LoVo (cell line): Measurements from ENCODE around the gene HNRNPA0.

ENCODE experiments used
- DNase-seq: peaks from one replicate; pipeline ENCODE4 v3.0.0-alpha.2; 2016; ENCODE audit warnings: low spot score

The HNRNPA0 gene

DNA sequence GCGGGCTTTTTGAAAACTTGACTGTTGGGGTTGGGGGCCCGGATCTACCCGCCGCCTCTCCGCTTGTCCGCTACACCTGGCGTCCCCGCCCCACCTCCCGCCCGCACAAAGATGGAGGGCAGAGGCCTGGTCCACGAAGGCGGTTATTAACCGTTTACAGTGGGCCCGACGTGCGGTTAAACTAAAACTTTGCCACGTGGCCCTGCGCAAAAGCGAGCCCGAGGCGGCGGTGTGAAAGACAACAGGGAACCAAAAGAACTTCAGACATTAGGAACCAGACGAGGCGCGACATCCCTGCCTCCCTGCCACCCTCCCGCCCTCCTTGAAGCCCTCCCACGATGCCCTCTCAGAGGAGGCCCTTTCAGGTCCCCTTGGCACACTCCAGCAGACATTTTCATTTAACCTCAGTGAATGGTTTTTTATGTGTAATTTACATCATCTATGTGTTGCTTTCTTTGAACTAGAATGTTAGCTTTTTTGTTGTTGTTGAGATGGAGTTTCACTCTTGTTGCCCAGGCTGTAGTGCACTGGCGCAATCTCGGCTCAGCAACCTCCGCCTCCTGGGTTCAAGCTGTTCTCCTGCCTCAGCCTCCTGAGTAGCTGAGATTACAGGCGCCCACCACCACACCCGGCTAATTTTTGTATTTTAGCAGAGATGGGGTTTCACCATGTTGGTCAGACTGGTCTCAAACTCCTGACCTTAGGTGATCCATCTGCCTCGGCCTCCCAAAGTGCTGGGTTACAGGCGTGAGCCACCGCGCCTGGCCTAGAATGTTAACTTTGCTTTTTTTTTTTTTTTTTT, 999 bp upstream of the HNRNPA0 start:
- DNase-seq: no peak

- DNase-seq: no peak
Observed at GRCh38 chr5:137753691-137754187, 424 bp downstream of the HNRNPA0 start.

GRCh38 chr5:137752905-137753690, 1.1 kb downstream of the HNRNPA0 start:
- DNase-seq: peak; percentile 9

DNA sequence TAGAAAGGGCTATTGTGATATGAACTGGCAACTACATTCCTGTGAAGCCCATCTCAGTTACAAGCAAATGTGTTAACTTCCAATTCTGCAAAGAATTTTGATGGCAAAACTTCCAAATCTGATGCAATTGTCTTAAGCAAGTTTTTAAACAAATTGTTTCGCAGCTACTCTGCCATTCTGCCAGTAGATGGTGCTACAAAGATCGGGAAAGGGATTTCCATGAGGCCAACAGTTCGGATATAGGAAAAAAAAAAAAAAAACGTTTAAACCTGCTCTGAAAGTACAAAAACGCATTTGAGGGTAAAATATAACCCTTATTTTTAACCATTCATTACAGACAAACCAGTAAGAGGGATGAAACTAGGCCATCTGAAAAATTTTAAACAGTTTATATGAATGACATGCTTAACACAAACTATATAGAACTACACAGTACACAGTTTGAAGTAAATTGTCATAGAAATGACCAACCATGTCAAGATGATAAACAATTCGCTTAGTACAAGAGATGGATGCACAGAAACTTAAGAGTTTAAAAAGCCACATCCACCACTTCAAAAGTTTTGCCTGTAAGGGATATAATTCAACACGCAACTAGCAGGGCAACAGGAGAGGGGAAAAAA, 2.2 kb downstream of the HNRNPA0 start:
- DNase-seq: peak; percentile 69

DNA sequence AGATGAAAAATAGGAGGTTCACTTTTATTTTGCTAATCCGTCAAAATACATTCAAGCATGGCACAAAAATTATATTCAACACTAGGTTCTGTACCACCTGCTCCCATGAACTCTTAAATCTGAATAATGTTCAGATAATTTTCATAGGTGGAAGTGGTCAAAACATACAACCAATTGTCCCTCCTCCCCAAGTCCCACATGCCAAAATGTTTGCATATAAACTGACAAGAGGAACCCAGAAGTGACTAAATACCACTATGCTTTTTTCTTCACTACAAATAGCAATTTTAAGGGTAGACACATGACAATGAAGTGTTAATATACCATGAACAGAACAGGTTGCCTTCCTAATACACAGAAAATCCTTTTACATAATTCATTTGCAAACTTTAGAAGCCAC, 3.7 kb downstream of the HNRNPA0 start:
- DNase-seq: no peak

DNA sequence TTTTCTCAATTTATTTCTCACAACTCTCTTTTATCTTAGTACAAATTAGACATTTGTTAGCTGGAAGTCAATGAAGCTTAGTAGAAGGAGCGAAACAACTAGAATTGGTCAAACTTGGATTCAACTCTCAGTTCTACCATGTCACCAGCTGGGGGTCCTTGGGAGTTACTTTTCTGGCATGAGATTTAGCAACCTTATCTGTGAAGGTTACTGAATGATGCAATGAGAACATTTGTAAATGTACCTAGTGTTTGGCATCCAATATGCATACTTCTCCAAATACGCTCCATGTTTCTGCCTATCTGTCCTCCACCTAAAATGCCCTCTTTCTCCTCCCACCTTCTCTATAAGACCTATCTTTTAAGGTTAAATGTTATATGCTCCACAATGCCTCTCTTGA, 6.3 kb downstream of the HNRNPA0 start:
- no peak for DNase-seq

GRCh38 chr5:137743031-137743640, 11.0 kb downstream of the HNRNPA0 start:
- peak; percentile 78 for DNase-seq

- no peak for DNase-seq
Observed at GRCh38 chr5:137741718-137742117, 12.4 kb downstream of the HNRNPA0 start.

DNA sequence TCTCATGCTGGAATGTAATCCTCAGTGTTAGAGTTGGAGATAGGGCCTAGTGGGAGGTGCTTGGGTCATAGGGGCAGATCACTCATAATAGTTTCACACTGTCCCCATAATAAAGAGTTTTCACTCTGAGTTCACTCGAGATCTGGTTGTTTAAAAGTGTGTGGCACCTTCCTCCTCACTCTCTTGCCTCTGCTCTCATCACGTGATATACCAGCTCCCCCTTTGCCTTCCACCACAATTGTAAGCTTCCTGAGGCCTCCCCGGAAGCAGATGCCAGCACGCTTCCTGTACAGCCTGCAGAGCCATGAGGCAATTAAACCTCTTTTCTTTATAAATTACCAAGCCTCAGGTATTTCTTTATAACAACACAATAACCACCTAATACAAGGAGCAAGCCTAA, 14.4 kb downstream of the HNRNPA0 start:
- no peak for DNase-seq

- no peak for DNase-seq
Observed at GRCh38 chr5:137738947-137739346, 15.2 kb downstream of the HNRNPA0 start.

DNA sequence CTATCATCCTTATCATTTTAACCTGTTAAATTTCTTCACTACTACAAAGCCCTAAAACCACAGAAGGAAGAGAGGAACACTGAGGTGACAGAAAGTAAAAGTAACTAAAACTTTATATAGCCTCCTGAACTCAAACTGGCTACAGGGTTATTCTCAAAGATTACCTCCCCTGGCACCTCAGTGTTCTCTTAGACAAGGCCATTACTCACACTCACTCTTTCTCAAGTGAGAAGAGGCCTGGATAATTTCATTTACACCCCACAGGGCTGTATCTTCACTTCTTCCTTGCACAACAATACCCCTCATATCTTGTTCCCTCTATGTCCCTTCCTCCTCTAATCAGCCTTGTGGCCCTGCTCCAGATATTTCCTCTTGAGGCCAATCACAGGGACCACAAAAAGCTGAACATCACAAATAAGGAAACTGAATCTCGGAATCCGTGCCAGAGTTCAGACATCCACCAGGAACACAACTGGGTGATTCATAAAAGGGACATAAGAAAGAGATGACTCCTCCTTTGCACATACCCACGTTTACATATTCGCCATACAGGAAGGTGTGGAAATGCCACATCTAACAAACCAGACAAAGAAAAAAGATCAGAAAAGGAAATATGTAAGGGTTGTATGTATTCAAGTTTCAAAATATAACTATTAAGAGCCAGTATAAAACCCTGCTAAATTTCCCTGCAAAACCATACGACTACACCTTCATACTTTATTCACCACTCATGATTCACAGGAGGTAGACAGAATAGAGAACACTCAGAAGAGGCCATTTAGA, 16.6 kb downstream of the HNRNPA0 start:
- DNase-seq: peak; percentile 3

DNA sequence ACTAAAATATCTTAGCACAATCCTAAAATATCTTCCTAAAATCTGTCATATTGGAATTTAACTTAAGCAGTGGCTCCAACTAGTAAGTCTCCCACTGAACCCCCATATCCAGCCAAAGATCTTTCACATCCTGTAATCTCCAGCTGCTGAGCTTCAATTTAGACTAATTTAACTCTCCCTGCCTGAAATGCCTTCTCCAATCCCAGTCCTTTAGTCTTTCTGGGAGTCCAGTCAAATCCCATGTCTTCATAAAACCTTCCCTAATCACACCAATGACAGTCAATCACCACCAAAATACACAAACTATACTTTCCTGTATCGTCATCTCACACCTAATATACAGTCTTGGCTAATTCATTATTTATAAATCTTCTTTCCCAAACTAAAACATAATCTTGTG, 17.7 kb downstream of the HNRNPA0 start:
- DNase-seq: no peak

- no peak for DNase-seq
Observed at GRCh38 chr5:137735555-137736284, 18.4 kb downstream of the HNRNPA0 start, which contains the start of gene KLHL3. Gene KLHL3, minus strand, starts transcription at chr5:137736089. Its CDS starts 443 bp downstream, at chr5:137735646.

- no peak for DNase-seq
Observed at GRCh38 chr5:137734962-137735554, 19.1 kb downstream of the HNRNPA0 start.

DNA sequence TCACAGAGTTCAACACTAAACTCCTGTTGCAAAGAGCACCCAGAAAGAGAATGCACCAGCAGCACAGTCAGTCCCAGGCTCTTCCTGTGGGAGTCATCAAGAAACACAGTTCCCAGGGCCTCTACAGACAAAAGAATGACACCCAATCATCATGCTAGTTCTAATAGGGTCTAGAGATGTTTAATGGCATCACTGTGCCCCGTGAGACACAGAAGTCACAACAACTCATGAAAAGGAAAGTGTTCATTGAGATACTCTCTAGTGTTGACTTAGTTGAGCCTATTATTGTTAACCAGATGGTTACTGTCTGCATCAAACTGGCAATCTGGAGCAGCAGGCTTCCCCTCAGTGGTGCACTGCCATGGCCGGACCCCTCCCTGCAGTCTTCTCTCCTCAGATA, 19.8 kb downstream of the HNRNPA0 start:
- no peak for DNase-seq

DNA sequence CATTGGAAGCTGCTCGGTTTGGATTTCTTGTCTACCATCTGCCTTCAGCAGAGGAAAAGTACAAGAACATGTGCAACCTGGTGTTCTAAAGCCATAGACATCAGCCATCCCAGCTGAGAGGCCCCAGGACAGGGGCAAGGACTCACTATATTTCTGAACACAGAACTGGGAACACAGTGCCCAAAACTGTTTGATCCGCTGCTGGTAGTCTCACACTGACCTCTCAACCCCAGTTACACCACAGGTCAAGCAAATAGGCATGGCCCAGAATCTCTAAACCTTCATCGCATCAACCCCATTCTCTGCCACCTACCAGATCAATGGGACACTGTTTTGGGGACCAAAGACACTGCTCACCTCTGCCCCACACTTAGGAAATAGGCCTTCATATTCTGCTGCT, 20.2 kb downstream of the HNRNPA0 start:
- no peak for DNase-seq

DNA sequence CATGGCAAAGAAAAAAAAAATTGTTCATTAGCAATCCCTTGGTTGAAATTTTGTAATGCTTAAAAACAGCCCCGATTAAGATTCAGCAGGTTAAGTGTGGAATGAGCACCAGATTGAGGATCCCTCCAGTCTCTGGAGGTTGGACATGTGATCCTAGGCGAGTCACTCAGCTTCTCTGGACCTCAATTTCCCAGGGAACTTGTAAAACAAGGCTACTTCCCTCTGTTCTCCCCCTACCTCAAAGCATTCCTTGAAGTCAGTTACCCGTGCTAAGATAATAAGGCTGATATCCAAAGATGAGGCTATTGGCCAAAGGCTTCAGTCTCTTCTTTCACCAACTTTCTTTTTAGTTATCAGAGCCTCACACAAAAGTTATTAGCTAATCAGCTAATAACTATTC, 21.2 kb downstream of the HNRNPA0 start:
- no peak for DNase-seq

DNA sequence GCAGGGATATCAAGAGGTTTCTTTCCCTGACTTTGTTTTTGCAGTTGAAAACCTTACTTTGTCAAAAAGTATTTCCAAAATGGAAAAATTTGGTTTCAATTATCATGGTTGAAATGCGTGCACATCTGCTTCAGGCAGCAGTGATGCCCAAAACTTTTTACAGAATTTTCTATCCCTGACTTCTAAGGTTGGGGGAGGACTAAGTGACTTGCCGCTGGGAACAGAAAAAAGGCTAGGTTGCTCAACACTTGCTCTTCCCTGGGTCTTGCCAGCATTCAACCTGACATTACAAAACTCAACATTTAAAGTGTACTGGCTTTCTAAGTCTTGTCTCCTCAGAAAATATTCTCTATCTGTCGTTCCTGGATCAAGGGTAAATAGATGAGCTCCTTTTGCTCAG, 23.0 kb downstream of the HNRNPA0 start:
- DNase-seq: no peak

GRCh38 chr5:137730336-137730735, 23.8 kb downstream of the HNRNPA0 start:
- no peak for DNase-seq

GRCh38 chr5:137728048-137728447, 26.1 kb downstream of the HNRNPA0 start:
- DNase-seq: no peak
